Neuronal stem cell (in vitro differentiated cells): ENCODE results near the gene CD2AP.

Experiments used
- DNase-seq: peaks from one replicate; pipeline ENCODE4 v3.0.0-alpha.2; 2013; ENCODE audit warnings: low spot score
- H2AFZ ChIP-seq: one replicate; pipeline ENCODE4 v1.6.1; 2013; ENCODE audit warnings: mild to moderate bottlenecking, low read length, inconsistent platforms
- H2AK5ac ChIP-seq: 2 replicates; pipeline ENCODE4 v1.6.1; 2013; ENCODE audit warnings: low read depth, mild to moderate bottlenecking, inconsistent platforms, low read length, moderate library complexity, mixed read lengths
- H2BK120ac ChIP-seq: 2 replicates; pipeline ENCODE4 v1.6.1; 2013; ENCODE audit warnings: low read depth, mild to moderate bottlenecking, inconsistent platforms, low read length, moderate library complexity, mixed read lengths
- H2BK12ac ChIP-seq: one replicate; pipeline ENCODE4 v1.6.1; 2013; ENCODE audit warnings: low read length, inconsistent platforms
- H2BK15ac ChIP-seq: 2 replicates; pipeline ENCODE4 v1.6.1; 2013; ENCODE audit warnings: mild to moderate bottlenecking, low read length, inconsistent platforms, mixed read lengths
- H2BK5ac ChIP-seq: one replicate; pipeline ENCODE4 v1.6.1; 2013; ENCODE audit warnings: inconsistent platforms, mild to moderate bottlenecking, low read length, moderate library complexity
- H3K14ac ChIP-seq: one replicate; pipeline ENCODE4 v1.6.1; 2013; ENCODE audit warnings: low read length, inconsistent platforms
- H3K18ac ChIP-seq: 2 replicates; pipeline ENCODE4 v1.6.1; 2013; ENCODE audit warnings: low read length, inconsistent platforms
- H3K23ac ChIP-seq: 2 replicates; pipeline ENCODE4 v1.6.1; 2013; ENCODE audit warnings: low read depth, mild to moderate bottlenecking, mixed read lengths, low read length, inconsistent platforms; ENCODE audit not compliant: poor library complexity
- H3K27ac ChIP-seq: replicated peaks from 3 replicates; pipeline ENCODE4 v1.5.1; 2013; ENCODE audit warnings: low read length, inconsistent platforms
- H3K27me3 ChIP-seq, 3 experiments: 2 replicates each; pipeline ENCODE4 v1.6.1; 2013; ENCODE audit warnings: low read length in 3 of 3, mild to moderate bottlenecking in 2 of 3, inconsistent platforms in 1 of 3, low read depth in 1 of 3, mixed read lengths in 1 of 3, moderate library complexity in 1 of 3; ENCODE audit not compliant: control insufficient read depth in 3 of 3, insufficient read depth in 3 of 3
- H3K36me3 ChIP-seq, 2 donors: replicated peaks in 1 of 2; 2 replicates each; pipeline ENCODE4 v1.6.1; 2013; ENCODE audit warnings: low read length in 2 of 2; ENCODE audit not compliant: control insufficient read depth in 2 of 2, insufficient read depth in 2 of 2
- H3K4ac ChIP-seq: 2 replicates; pipeline ENCODE4 v1.6.1; 2013; ENCODE audit warnings: inconsistent platforms, mild to moderate bottlenecking, low read length, moderate library complexity
- H3K4me1 ChIP-seq, 2 donors: 1 replicate in 1 of 2; 2 replicates in 1 of 2; pipeline ENCODE4 v1.6.1; 2013; ENCODE audit warnings: low read length in 2 of 2, low read depth in 1 of 2; ENCODE audit not compliant: control insufficient read depth in 2 of 2, insufficient read depth in 1 of 2
- H3K4me2 ChIP-seq: one replicate; pipeline ENCODE4 v1.6.1; 2013; ENCODE audit warnings: mild to moderate bottlenecking, low read length, inconsistent platforms; ENCODE audit not compliant: insufficient read depth, poor library complexity, severe bottlenecking
- H3K4me3 ChIP-seq, 2 donors: 2 replicates each; pipeline ENCODE4 v1.5.1; 2013; ENCODE audit warnings: low read length in 2 of 2, mild to moderate bottlenecking in 2 of 2, inconsistent platforms in 1 of 2, moderate library complexity in 1 of 2
- H3K79me1 ChIP-seq: one replicate; pipeline ENCODE4 v1.6.1; 2013; ENCODE audit warnings: low read depth, mild to moderate bottlenecking, inconsistent platforms, low read length, moderate library complexity
- H3K9ac ChIP-seq: one replicate; pipeline ENCODE4 v1.6.1; 2013; ENCODE audit warnings: mild to moderate bottlenecking, low read depth, low read length, inconsistent platforms; ENCODE audit not compliant: poor library complexity
- H3K9me3 ChIP-seq, 2 donors: replicated peaks in 1 of 2; 2 replicates each; pipeline versions ENCODE3 to v1.6.1; 2013; ENCODE audit warnings: low read length in 2 of 2, mild to moderate bottlenecking in 2 of 2, inconsistent platforms in 1 of 2, low read depth in 1 of 2, mixed read lengths in 1 of 2, moderate library complexity in 1 of 2; ENCODE audit not compliant: control insufficient read depth in 2 of 2, insufficient read depth in 1 of 2
- H4K8ac ChIP-seq: one replicate; pipeline ENCODE4 v1.6.1; 2013; ENCODE audit warnings: low read depth, mild to moderate bottlenecking, inconsistent platforms, low read length, moderate library complexity
- H4K91ac ChIP-seq: one replicate; pipeline ENCODE4 v1.6.1; 2013; ENCODE audit warnings: low read length, low read depth, mild to moderate bottlenecking, inconsistent platforms; ENCODE audit not compliant: poor library complexity
- WGBS, 2 donors: extraction: QIAGEN DNeasy Blood & Tissue Kit; methylation state at CpG; one replicate each; pipeline ENCODE4 v1.1.7; 2013; ENCODE audit warnings: missing lambda C conversion rate in 2 of 2, mixed read lengths in 1 of 2; ENCODE audit not compliant: insufficient read length in 2 of 2, insufficient replicate concordance in 1 of 2; ENCODE audit errors: extremely low coverage in 2 of 2; 5-methylcytosine and 5-hydroxymethylcytosine counted together

The CD2AP gene

DNA sequence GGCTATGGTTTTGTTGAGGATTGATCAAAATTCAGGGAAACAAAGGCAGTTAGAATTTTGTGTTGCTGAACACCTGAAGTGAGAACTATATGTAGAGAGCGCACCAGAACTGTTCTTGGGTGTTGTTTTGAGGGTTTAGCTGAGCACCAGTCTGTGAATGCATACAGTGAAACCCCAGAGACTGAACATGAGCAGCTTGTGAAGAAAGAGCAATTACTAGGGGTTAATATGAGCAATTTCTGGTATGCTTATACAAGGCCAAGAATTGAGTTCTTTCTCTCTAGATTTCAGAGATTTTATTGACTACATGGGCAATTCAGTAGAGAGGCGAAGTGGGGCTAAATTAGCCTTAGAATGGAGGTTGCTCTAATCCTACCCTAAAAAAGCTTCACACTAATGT is 93.9 kb downstream of the CD2AP start:
- H3K4me3 ChIP-seq = no peak overlapping the region
- no peaks in the 10 kb centered on the region for H3K9me3 ChIP-seq
- WGBS, 2 donors = no CpG with 5 or more reads among the region's 2 CpGs
- H3K27me3 ChIP-seq = no peaks in the 10 kb centered on the region
- H3K36me3 ChIP-seq = peaks cover 0 to 5% of the 10 kb centered on the region in 2 donors
- H3K23ac ChIP-seq = no peak overlapping the region
- H3K9ac ChIP-seq = no peak overlapping the region
- no peak overlapping the region for H2BK120ac ChIP-seq
- H3K4me1 ChIP-seq = no peaks in the 10 kb centered on the region
- no peak overlapping the region for H2BK12ac ChIP-seq
- no peak overlapping the region for H2AFZ ChIP-seq
- H3K79me1 ChIP-seq = no peaks in the 10 kb centered on the region
- H2BK15ac ChIP-seq = no peak overlapping the region
- H3K18ac ChIP-seq = no peak overlapping the region
- DNase-seq = no peak
- no peak overlapping the region for H4K91ac ChIP-seq
- H3K4me2 ChIP-seq = no peak overlapping the region
- H2AK5ac ChIP-seq = no peak overlapping the region
- no peak overlapping the region for H3K4ac ChIP-seq
- H4K8ac ChIP-seq = no peak overlapping the region
- no peak overlapping the region for H3K14ac ChIP-seq
- no peak overlapping the region for H2BK5ac ChIP-seq
- no peak overlapping the region for H3K27ac ChIP-seq

- H2BK12ac ChIP-seq = no peak overlapping the region
- H3K4ac ChIP-seq = no peak overlapping the region
- H3K9ac ChIP-seq = no peak overlapping the region
- no peaks in the 10 kb centered on the region for H3K9me3 ChIP-seq
- H4K91ac ChIP-seq = no peak overlapping the region
- no peak overlapping the region for H2AFZ ChIP-seq
- H3K4me2 ChIP-seq = no peak overlapping the region
- no peak overlapping the region for H2BK15ac ChIP-seq
- H2BK5ac ChIP-seq = no peak overlapping the region
- no peaks in the 10 kb centered on the region for H3K27me3 ChIP-seq
- H3K14ac ChIP-seq = no peak overlapping the region
- no peaks in the 10 kb centered on the region for H3K79me1 ChIP-seq
- no CpG with 5 or more reads among the region's 2 CpGs for WGBS, 2 donors
- no peak overlapping the region for H2AK5ac ChIP-seq
- H3K4me3 ChIP-seq = no peak overlapping the region
- H3K18ac ChIP-seq = no peak overlapping the region
- H3K23ac ChIP-seq = no peak overlapping the region
- no peak overlapping the region for H3K27ac ChIP-seq
- H3K4me1 ChIP-seq = no peaks in the 10 kb centered on the region
- H4K8ac ChIP-seq = no peak overlapping the region
- no peak overlapping the region for H2BK120ac ChIP-seq
- peaks cover under 1 to 9% of the 10 kb centered on the region in 2 donors for H3K36me3 ChIP-seq
- DNase-seq = no peak
Measured at GRCh38 chr6:47573109-47573508, 95.5 kb downstream of the CD2AP start.

DNA sequence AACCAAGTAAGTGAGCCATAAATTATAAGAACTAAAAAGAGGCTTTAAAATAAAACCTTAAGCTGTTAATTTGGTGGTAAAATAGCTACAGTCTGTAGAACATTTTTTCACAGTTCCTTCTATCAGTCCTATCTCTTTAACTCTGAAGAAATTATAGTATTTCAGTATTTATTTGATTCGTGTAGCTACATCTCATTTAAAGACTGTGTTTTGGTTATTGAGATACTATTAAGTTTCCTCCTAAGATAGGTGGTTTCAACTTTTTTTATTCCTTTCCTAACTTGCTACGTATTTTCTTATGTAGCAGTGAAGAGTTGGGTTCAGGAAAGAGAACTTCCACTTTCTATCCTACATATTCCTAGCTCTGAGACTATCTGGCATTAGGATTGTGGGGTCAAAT is 97.2 kb downstream of the CD2AP start:
- H3K4ac ChIP-seq = no peak overlapping the region
- H3K9ac ChIP-seq = no peak overlapping the region
- peaks cover 6 to 9% of the 10 kb centered on the region in 2 donors for H3K36me3 ChIP-seq
- H3K9me3 ChIP-seq = no peaks in the 10 kb centered on the region
- no peak overlapping the region for H2AK5ac ChIP-seq
- no peak overlapping the region for H3K27ac ChIP-seq
- no peaks in the 10 kb centered on the region for H3K79me1 ChIP-seq
- no peak overlapping the region for H3K4me2 ChIP-seq
- H4K8ac ChIP-seq = no peak overlapping the region
- no peak overlapping the region for H2BK12ac ChIP-seq
- no peaks in the 10 kb centered on the region for H3K4me1 ChIP-seq
- H3K14ac ChIP-seq = no peak overlapping the region
- H3K18ac ChIP-seq = no peak overlapping the region
- H3K4me3 ChIP-seq = no peak overlapping the region
- no peak overlapping the region for H2AFZ ChIP-seq
- H2BK120ac ChIP-seq = no peak overlapping the region
- H2BK15ac ChIP-seq = no peak overlapping the region
- H4K91ac ChIP-seq = no peak overlapping the region
- H2BK5ac ChIP-seq = no peak overlapping the region
- no peak overlapping the region for H3K23ac ChIP-seq
- H3K27me3 ChIP-seq = no peaks in the 10 kb centered on the region
- DNase-seq = no peak
- no CpG with 5 or more reads among the region's 2 CpGs for WGBS, 2 donors

- no peaks in the 10 kb centered on the region for H3K27me3 ChIP-seq
- H3K27ac ChIP-seq = no peak overlapping the region
- H3K4me2 ChIP-seq = no peak overlapping the region
- no peak overlapping the region for H3K9ac ChIP-seq
- no peak for DNase-seq
- no peak overlapping the region for H3K14ac ChIP-seq
- H3K36me3 ChIP-seq = peaks cover 8 to 9% of the 10 kb centered on the region in 2 donors
- no peak overlapping the region for H2BK5ac ChIP-seq
- H3K9me3 ChIP-seq = no peaks in the 10 kb centered on the region
- H3K23ac ChIP-seq = no peak overlapping the region
- no peaks in the 10 kb centered on the region for H3K79me1 ChIP-seq
- no peak overlapping the region for H2BK120ac ChIP-seq
- H4K8ac ChIP-seq = no peak overlapping the region
- no peak overlapping the region for H3K4ac ChIP-seq
- no peak overlapping the region for H2AFZ ChIP-seq
- no peak overlapping the region for H2AK5ac ChIP-seq
- no peak overlapping the region for H3K4me3 ChIP-seq
- no peaks in the 10 kb centered on the region for H3K4me1 ChIP-seq
- no peak overlapping the region for H2BK15ac ChIP-seq
- no peak overlapping the region for H4K91ac ChIP-seq
- H2BK12ac ChIP-seq = no peak overlapping the region
- H3K18ac ChIP-seq = no peak overlapping the region
- WGBS, 2 donors = no CpG with 5 or more reads among the region's 4 CpGs
Measured at GRCh38 chr6:47579040-47579439, 101.5 kb downstream of the CD2AP start.
